Measurements from ENCODE around the gene ACTL10.
A peak's percentile ranks its signal among the peaks of the same experiment; 100 is the strongest.

The ACTL10 gene

DNA sequence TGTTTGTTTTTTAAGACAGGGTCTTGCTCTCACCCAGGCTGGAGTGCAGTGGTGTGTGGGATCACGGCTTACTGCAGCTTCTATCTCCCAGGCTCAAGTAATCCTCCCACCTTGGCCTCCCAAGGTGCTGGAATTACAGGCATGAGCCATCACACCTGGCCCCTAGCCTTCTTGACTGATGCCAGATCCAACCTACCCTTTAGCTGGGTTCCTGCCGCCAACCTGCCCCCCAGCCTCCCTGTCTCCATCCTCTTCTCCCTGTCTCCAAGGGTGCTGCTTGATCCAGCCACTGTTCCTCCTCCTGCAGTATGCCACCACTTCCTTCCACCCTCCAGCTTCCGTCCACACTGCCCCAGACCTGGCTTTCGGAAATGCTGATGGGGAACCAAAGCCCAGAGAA is 7.8 kb upstream of the ACTL10 start:
- H3K27ac ChIP-seq (ENCODE audit: extremely low read depth, low read depth, low read length) = no peak overlapping the region
- ChIA-PET CTCF (no interaction called here), POLR2A (no interaction called here)
- no peaks in the 10 kb centered on the region for H3K4me1 ChIP-seq (ENCODE audit: control insufficient read depth, insufficient read depth, low read length)
- no peaks in the 10 kb centered on the region for H3K9me3 ChIP-seq (ENCODE audit: control insufficient read depth, insufficient read depth, low read depth, low read length)
- no peak overlapping the region for H3K4me3 ChIP-seq (ENCODE audit: low read depth, low read length)
- H3K36me3 ChIP-seq (ENCODE audit: control insufficient read depth in 2 of 2, insufficient read depth in 1 of 2, low read length in 2 of 2) = peaks cover 0 to 47% of the 10 kb centered on the region in 2 experiments; a peak in 1 of 3 replicates
- TF ChIP-seq GLIS1 (tag by site-specific recombination; IDR thresholded peaks at IDR 0.05) (peak; percentile 51), ZBTB7A (tag by site-specific recombination; IDR thresholded peaks at IDR 0.05; ENCODE audit: low read depth) (no peak), ZNF600 (tag by site-specific recombination; IDR thresholded peaks at IDR 0.05) (0 out of 2 replicates have a peak, but pooled peaks have one; percentile 44)

DNA sequence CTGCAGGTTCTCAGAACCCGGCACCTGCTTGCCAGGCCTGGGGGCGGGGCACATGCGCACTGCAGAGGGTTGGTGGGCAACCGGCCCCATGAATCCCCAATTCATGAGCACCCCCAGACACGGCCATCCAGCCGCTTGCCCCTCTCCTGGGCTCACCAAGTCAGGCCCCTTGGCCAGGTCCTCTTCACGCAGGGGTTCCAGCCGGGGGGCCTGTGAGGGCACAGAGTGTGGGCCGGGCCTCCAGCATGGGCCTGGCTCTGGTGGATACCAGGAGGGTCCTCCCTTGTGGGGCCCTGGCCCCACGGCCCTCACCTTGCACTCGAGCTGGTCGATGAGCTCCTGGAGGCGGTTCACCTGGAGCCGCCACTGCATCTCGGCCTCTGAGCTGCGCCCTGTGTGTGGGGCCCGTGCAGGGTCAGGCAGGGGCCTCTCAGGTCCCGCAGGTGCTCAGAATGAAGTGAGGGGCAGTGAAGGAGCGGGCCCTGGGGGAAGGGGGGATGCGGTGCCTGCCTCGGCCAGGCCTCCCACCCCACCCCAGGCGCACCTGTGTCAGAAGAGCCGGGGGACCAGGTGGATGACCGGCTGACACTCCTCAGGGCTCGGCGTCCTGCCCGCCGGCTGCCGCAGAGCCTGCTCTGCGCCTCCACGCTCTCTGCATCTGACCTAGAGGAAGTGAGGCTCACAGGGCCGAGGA is 7.3 kb upstream of the ACTL10 start:
- peaks cover 0 to 47% of the 10 kb centered on the region in 2 experiments; a peak in 1 of 3 replicates for H3K36me3 ChIP-seq (ENCODE audit: control insufficient read depth in 2 of 2, insufficient read depth in 1 of 2, low read length in 2 of 2)
- no peak overlapping the region for H3K4me3 ChIP-seq (ENCODE audit: low read depth, low read length)
- H3K9me3 ChIP-seq (ENCODE audit: control insufficient read depth, insufficient read depth, low read depth, low read length) = no peaks in the 10 kb centered on the region
- ChIA-PET CTCF (no interaction called here), POLR2A (no interaction called here)
- H3K4me1 ChIP-seq (ENCODE audit: control insufficient read depth, insufficient read depth, low read length) = no peaks in the 10 kb centered on the region
- TF ChIP-seq ZNF501 (tag by site-specific recombination; IDR thresholded peaks at IDR 0.05) (no peak), SETDB1 (IDR thresholded peaks at IDR 0.05; ENCODE audit: insufficient read length, low read length) (no peak), ZSCAN30 (tag by site-specific recombination; IDR thresholded peaks at IDR 0.05) (no peak), ZNF776 (tag by site-specific recombination; IDR thresholded peaks at IDR 0.05; ENCODE audit: borderline replicate concordance) (no peak), ZNF121 (tag by site-specific recombination; IDR thresholded peaks at IDR 0.05) (no peak), ZNF10 (tag by site-specific recombination; IDR thresholded peaks at IDR 0.05) (no peak), ZNF239 (tag by site-specific recombination; IDR thresholded peaks at IDR 0.05) (no peak), ZFP69B (tag by site-specific recombination; IDR thresholded peaks at IDR 0.05) (no peak), ZNF184 (tag by site-specific recombination; IDR thresholded peaks at IDR 0.05) (no peak), ZNF157 (tag by site-specific recombination; IDR thresholded peaks at IDR 0.05) (no peak), ZNF248 (tag by site-specific recombination; IDR thresholded peaks at IDR 0.05) (no peak)
- TF ChIP-seq, protein P1, sequence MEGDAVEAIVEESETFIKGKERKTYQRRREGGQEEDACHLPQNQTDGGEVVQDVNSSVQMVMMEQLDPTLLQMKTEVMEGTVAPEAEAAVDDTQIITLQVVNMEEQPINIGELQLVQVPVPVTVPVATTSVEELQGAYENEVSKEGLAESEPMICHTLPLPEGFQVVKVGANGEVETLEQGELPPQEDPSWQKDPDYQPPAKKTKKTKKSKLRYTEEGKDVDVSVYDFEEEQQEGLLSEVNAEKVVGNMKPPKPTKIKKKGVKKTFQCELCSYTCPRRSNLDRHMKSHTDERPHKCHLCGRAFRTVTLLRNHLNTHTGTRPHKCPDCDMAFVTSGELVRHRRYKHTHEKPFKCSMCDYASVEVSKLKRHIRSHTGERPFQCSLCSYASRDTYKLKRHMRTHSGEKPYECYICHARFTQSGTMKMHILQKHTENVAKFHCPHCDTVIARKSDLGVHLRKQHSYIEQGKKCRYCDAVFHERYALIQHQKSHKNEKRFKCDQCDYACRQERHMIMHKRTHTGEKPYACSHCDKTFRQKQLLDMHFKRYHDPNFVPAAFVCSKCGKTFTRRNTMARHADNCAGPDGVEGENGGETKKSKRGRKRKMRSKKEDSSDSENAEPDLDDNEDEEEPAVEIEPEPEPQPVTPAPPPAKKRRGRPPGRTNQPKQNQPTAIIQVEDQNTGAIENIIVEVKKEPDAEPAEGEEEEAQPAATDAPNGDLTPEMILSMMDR (tag by site-specific recombination; IDR thresholded peaks at IDR 0.05) = no peak
- TF ChIP-seq, protein P2, sequence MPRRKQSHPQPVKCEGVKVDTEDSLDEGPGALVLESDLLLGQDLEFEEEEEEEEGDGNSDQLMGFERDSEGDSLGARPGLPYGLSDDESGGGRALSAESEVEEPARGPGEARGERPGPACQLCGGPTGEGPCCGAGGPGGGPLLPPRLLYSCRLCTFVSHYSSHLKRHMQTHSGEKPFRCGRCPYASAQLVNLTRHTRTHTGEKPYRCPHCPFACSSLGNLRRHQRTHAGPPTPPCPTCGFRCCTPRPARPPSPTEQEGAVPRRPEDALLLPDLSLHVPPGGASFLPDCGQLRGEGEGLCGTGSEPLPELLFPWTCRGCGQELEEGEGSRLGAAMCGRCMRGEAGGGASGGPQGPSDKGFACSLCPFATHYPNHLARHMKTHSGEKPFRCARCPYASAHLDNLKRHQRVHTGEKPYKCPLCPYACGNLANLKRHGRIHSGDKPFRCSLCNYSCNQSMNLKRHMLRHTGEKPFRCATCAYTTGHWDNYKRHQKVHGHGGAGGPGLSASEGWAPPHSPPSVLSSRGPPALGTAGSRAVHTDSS (tag by site-specific recombination; IDR thresholded peaks at IDR 0.05) = no peak
- TF ChIP-seq, protein P3, sequence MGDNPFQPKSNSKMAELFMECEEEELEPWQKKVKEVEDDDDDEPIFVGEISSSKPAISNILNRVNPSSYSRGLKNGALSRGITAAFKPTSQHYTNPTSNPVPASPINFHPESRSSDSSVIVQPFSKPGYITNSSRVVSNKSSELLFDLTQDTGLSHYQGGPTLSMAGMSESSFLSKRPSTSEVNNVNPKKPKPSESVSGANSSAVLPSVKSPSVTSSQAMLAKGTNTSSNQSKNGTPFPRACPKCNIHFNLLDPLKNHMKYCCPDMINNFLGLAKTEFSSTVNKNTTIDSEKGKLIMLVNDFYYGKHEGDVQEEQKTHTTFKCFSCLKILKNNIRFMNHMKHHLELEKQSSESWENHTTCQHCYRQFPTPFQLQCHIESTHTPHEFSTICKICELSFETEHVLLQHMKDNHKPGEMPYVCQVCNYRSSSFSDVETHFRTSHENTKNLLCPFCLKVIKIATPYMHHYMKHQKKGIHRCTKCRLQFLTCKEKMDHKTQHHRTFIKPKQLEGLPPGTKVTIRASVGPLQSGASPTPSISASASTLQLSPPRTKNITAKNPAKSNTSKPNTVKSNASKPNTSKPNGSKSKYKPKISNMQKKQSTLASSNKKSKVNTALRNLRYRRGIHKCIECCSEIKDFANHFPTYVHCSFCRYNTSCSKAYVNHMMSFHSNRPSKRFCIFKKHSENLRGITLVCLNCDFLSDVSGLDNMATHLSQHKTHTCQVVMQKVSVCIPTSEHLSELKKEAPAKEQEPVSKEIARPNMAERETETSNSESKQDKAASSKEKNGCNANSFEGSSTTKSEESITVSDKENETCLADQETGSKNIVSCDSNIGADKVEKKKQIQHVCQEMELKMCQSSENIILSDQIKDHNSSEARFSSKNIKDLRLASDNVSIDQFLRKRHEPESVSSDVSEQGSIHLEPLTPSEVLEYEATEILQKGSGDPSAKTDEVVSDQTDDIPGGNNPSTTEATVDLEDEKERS (tag by site-specific recombination; IDR thresholded peaks at IDR 0.05) = no peak
- TF ChIP-seq, protein P4, sequence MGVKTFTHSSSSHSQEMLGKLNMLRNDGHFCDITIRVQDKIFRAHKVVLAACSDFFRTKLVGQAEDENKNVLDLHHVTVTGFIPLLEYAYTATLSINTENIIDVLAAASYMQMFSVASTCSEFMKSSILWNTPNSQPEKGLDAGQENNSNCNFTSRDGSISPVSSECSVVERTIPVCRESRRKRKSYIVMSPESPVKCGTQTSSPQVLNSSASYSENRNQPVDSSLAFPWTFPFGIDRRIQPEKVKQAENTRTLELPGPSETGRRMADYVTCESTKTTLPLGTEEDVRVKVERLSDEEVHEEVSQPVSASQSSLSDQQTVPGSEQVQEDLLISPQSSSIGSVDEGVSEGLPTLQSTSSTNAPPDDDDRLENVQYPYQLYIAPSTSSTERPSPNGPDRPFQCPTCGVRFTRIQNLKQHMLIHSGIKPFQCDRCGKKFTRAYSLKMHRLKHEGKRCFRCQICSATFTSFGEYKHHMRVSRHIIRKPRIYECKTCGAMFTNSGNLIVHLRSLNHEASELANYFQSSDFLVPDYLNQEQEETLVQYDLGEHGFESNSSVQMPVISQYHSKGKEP (tag by site-specific recombination; IDR thresholded peaks at IDR 0.05) = no peak
- no peak overlapping the region for H3K27ac ChIP-seq (ENCODE audit: extremely low read depth, low read depth, low read length)
